ENCODE measurements around the gene CYP4V2. TPM values are rescaled to one million over a fixed set of nuclear protein-coding genes. Genes with fewer than 3 reads are reported as not detected.

CYP4V2 gene
- total RNA-seq (2022; extraction: Qiagen RNA extraction; ENCODE audit: low read depth), result 2.7 to 3.8 TPM (median 3.4 TPM) in 5 replicates

GRCh38 chr4:186191200-186192065 lies at the start of gene CYP4V2:
CYP4V2 (plus strand) TSS chr4:186191567; CDS start chr4:186191824, 257 bp downstream.

DNA sequence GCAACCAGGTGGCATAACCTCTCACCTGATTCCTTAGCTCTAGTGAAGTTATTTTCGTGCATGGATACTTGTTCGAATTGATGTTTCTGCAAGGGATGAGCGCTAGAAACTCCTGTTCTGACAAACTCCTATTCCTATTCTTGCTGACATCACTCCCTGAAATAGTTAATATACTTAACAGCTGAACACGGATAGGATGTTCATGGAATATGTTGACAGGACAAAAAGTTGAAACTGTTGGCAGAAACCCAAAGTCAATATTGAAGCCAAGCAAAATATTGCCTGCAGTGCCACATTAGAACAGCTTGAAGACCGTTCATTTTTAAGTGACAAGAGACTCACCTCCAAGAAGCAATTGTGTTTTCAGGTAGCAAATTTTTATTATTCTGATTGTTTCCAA lies 35.9 kb downstream of the CYP4V2 start, which contains the start of gene KLKB1:
TSS of gene KLKB1 (plus strand) at position 287 of the 400 bp plus-strand sequence. CDS start 689 bp downstream, outside the sequence.

Other genes with a start within 250 kb of the CYP4V2 start
- 0.34 to 0.48 TPM (median 0.40 TPM) in 5 replicates for gene TLR3, start 122.4 kb upstream of the CYP4V2 start, total RNA-seq (2022; extraction: Qiagen RNA extraction; ENCODE audit: low read depth)
- 0.95 to 1.8 TPM (median 1.4 TPM) in 5 replicates for gene FAM149A, start 86.9 kb upstream of the CYP4V2 start, total RNA-seq (2022; extraction: Qiagen RNA extraction; ENCODE audit: low read depth)
- gene KLKB1, start 35.9 kb downstream of the CYP4V2 start, total RNA-seq (2022; extraction: Qiagen RNA extraction; ENCODE audit: low read depth), result not detected in 5 replicates
- not detected in 5 replicates for gene F11, start 74.6 kb downstream of the CYP4V2 start, total RNA-seq (2022; extraction: Qiagen RNA extraction; ENCODE audit: low read depth)

All from A549 treated with GW870086 at 1 μM for 4 hours (cell line).